ENCODE measurements around the gene ARSK.
"Not testable (repeated sequence)": the region's sequence is repeated elsewhere in the genome, so short reads cannot be mapped to it uniquely, and the experiment has no call there.

Gene ARSK

GRCh38 chr5:95621839-95622629 is 67.1 kb downstream of the ARSK start:
- DNase-seq = peak; percentile 62

- no peak for DNase-seq
These were observed 68.8 kb downstream of the ARSK start for GRCh38 chr5:95623706-95624105.

- no peak for DNase-seq
These were observed 69.5 kb downstream of the ARSK start for GRCh38 chr5:95624368-95624767.

GRCh38 chr5:95626701-95627100 is 71.8 kb downstream of the ARSK start:
- no peak for DNase-seq

- no peak for DNase-seq
These were observed 73.3 kb downstream of the ARSK start for GRCh38 chr5:95627971-95628810.

- no peak for DNase-seq
These were observed 74.0 kb downstream of the ARSK start for GRCh38 chr5:95628933-95629332.

- DNase-seq = no peak
These were observed 75.6 kb downstream of the ARSK start for GRCh38 chr5:95630394-95630917.

- DNase-seq = peak; percentile 18
These were observed 76.5 kb downstream of the ARSK start for GRCh38 chr5:95631255-95631958.

GRCh38 chr5:95631991-95632675 is 77.2 kb downstream of the ARSK start:
- peak; percentile 77 for DNase-seq

GRCh38 chr5:95632942-95633341 is 78.0 kb downstream of the ARSK start:
- not testable (repeated sequence) for DNase-seq

GRCh38 chr5:95633671-95634070 is 78.8 kb downstream of the ARSK start:
- no peak for DNase-seq

- DNase-seq = no peak
These were observed 79.2 kb downstream of the ARSK start for GRCh38 chr5:95634081-95634480.

GRCh38 chr5:95638632-95639031 is 83.7 kb downstream of the ARSK start:
- no peak for DNase-seq

GRCh38 chr5:95641741-95642220 is 86.9 kb downstream of the ARSK start:
- DNase-seq = no peak

- no peak for DNase-seq
These were observed 88.3 kb downstream of the ARSK start for GRCh38 chr5:95643152-95643551.

GRCh38 chr5:95644351-95645042 is 89.6 kb downstream of the ARSK start:
- peak; percentile 87 for DNase-seq

- not testable (repeated sequence) for DNase-seq
These were observed 91.3 kb downstream of the ARSK start for GRCh38 chr5:95646226-95646568.

GRCh38 chr5:95646569-95647431 is 91.9 kb downstream of the ARSK start, which contains the start of gene RFESD:
Gene RFESD (plus strand): TSS chr5:95646777. CDS start chr5:95652272, 5,495 bp downstream.
- DNase-seq = peak; percentile 99

GRCh38 chr5:95647886-95648860 is 93.3 kb downstream of the ARSK start:
- DNase-seq = peak; percentile 91

Measured in hematopoietic multipotent progenitor cell treated with erythropoietin and hydrocortisone succinate and interleukin-3 and kit ligand, for 4 days (in vitro differentiated cells).